Measurements from ENCODE around the gene ADAP1.

The ADAP1 gene

DNA sequence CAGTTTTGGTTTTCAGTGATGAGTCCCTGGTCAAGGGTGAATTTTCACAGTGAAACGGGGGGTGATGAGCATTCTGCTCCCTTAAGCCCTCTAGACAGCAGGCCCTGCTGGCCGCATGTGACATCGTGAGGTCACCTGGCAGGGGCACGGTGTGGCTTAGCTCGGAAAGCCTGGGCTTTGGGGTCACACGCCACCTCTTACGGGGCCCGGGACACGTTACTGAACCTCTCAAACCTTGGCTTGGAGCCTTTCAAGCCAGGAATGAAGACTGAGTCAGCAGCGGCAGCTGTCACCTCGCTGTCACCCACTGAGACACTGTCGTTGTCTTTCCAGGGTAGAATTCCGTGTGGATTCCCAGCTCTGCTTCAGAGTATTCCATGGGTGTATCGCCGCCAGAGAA, 74.0 kb downstream of the ADAP1 start:
- Histone ChIP-seq H3K27me3 (ENCODE audit: insufficient read depth, poor library complexity, severe bottlenecking) (no peaks in the 10 kb centered on the region), H3K4me3 (replicated peaks; ENCODE audit: insufficient read depth, low read length) (no peak overlapping the region), H3K27ac (replicated peaks) (no peak overlapping the region)
- TF ChIP-seq, protein P1, sequence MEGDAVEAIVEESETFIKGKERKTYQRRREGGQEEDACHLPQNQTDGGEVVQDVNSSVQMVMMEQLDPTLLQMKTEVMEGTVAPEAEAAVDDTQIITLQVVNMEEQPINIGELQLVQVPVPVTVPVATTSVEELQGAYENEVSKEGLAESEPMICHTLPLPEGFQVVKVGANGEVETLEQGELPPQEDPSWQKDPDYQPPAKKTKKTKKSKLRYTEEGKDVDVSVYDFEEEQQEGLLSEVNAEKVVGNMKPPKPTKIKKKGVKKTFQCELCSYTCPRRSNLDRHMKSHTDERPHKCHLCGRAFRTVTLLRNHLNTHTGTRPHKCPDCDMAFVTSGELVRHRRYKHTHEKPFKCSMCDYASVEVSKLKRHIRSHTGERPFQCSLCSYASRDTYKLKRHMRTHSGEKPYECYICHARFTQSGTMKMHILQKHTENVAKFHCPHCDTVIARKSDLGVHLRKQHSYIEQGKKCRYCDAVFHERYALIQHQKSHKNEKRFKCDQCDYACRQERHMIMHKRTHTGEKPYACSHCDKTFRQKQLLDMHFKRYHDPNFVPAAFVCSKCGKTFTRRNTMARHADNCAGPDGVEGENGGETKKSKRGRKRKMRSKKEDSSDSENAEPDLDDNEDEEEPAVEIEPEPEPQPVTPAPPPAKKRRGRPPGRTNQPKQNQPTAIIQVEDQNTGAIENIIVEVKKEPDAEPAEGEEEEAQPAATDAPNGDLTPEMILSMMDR (IDR thresholded peaks at IDR 0.05; ENCODE audit: insufficient read depth, low read length): no peak
- TF ChIP-seq, protein P2, sequence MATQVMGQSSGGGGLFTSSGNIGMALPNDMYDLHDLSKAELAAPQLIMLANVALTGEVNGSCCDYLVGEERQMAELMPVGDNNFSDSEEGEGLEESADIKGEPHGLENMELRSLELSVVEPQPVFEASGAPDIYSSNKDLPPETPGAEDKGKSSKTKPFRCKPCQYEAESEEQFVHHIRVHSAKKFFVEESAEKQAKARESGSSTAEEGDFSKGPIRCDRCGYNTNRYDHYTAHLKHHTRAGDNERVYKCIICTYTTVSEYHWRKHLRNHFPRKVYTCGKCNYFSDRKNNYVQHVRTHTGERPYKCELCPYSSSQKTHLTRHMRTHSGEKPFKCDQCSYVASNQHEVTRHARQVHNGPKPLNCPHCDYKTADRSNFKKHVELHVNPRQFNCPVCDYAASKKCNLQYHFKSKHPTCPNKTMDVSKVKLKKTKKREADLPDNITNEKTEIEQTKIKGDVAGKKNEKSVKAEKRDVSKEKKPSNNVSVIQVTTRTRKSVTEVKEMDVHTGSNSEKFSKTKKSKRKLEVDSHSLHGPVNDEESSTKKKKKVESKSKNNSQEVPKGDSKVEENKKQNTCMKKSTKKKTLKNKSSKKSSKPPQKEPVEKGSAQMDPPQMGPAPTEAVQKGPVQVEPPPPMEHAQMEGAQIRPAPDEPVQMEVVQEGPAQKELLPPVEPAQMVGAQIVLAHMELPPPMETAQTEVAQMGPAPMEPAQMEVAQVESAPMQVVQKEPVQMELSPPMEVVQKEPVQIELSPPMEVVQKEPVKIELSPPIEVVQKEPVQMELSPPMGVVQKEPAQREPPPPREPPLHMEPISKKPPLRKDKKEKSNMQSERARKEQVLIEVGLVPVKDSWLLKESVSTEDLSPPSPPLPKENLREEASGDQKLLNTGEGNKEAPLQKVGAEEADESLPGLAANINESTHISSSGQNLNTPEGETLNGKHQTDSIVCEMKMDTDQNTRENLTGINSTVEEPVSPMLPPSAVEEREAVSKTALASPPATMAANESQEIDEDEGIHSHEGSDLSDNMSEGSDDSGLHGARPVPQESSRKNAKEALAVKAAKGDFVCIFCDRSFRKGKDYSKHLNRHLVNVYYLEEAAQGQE (IDR thresholded peaks at IDR 0.05; ENCODE audit: insufficient replicate concordance, low read depth): no peak
- no peak for TF ChIP-seq POLR2AphosphoS5 (IDR thresholded peaks at IDR 0.05; ENCODE audit: low read depth)
- no peak for TF ChIP-seq SPI1 (IDR thresholded peaks at IDR 0.05; ENCODE audit: borderline replicate concordance, low read depth)
- TF ChIP-seq GABPA (IDR thresholded peaks at IDR 0.05; ENCODE audit: low read depth): no peak
- DNase-seq (ENCODE audit: low read depth in 1 of 2, low spot score in 1 of 2): no peak

DNA sequence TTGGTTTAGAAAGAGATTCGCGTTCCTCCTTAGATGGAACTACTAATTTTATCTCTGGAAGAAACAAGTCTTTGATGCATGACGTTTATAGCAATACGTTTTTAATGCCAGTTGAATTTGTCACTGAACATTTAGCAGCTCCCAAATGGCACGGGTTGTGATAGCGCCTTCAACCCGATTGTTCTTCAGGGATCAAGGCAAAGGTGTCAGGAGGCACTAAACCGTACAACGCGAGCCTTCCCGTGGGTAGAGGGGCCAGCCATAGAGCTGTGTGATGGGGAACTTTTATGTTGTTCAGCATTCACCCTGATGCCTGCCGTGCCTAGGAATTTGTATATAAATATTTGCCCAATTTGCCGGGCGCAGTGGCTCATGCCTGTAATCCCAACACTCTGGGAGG, 74.8 kb downstream of the ADAP1 start:
- no peak for DNase-seq (ENCODE audit: low read depth in 1 of 2, low spot score in 1 of 2)
- TF ChIP-seq, protein P2 (IDR thresholded peaks at IDR 0.05; ENCODE audit: insufficient replicate concordance, low read depth): no peak
- TF ChIP-seq, protein P1 (IDR thresholded peaks at IDR 0.05; ENCODE audit: insufficient read depth, low read length): no peak
- no peak for TF ChIP-seq GABPA (IDR thresholded peaks at IDR 0.05; ENCODE audit: low read depth)
- no peak for TF ChIP-seq POLR2AphosphoS5 (IDR thresholded peaks at IDR 0.05; ENCODE audit: low read depth)
- no peak for TF ChIP-seq SPI1 (IDR thresholded peaks at IDR 0.05; ENCODE audit: borderline replicate concordance, low read depth)
- Histone ChIP-seq H3K4me3 (replicated peaks; ENCODE audit: insufficient read depth, low read length) (no peak overlapping the region), H3K27me3 (ENCODE audit: insufficient read depth, poor library complexity, severe bottlenecking) (no peaks in the 10 kb centered on the region), H3K27ac (replicated peaks) (no peak overlapping the region)

DNA sequence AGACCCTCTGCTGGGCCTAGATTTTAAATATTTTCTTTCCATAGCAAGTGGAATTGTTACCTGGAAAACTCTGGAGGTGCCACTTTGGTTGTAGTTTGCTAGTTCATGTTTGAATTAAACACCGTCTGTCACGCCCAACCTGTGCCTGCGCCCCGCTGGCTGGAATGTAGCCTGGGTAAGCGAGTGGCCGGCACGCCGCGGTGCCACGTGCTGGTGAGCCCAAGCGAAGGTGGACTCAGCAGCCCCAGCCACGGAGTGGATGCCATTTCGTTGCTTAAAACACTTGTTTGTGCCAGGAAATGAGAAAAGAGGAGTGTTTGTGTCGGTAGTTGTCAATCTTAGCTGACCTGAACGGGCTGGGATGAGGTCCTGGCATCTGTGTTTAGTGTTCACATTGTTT, 75.4 kb downstream of the ADAP1 start:
- TF ChIP-seq POLR2AphosphoS5 (IDR thresholded peaks at IDR 0.05; ENCODE audit: low read depth) (no peak), SPI1 (IDR thresholded peaks at IDR 0.05; ENCODE audit: borderline replicate concordance, low read depth) (no peak), GABPA (IDR thresholded peaks at IDR 0.05; ENCODE audit: low read depth) (no peak)
- TF ChIP-seq, protein P2 (IDR thresholded peaks at IDR 0.05; ENCODE audit: insufficient replicate concordance, low read depth): no peak
- TF ChIP-seq, protein P1 (IDR thresholded peaks at IDR 0.05; ENCODE audit: insufficient read depth, low read length): no peak
- Histone ChIP-seq H3K4me3 (replicated peaks; ENCODE audit: insufficient read depth, low read length) (no peak overlapping the region), H3K27me3 (ENCODE audit: insufficient read depth, poor library complexity, severe bottlenecking) (no peaks in the 10 kb centered on the region), H3K27ac (replicated peaks) (no peak overlapping the region)
- no peak for DNase-seq (ENCODE audit: low read depth in 1 of 2, low spot score in 1 of 2)
